IMR-90 (cell line): Measurements from ENCODE around the gene CMSS1. TPM values are rescaled to one million over a fixed set of nuclear protein-coding genes. Genes with fewer than 3 reads are reported as not detected.
A peak's percentile ranks its signal among the peaks of the same experiment; 100 is the strongest.

ENCODE experiments used
- ATAC-seq: fragments of 200-7000 bp; cut with Tn5 transposase; 2 replicates; pipeline ENCODE4 v1.9.1; 2020; ENCODE audit warnings: low read depth, mild to moderate bottlenecking, moderate library complexity
- BruUV-seq: library from RNA; stranded (reverse); fragments of 400-500 nt; replicated peaks from 2 replicates; lab custom pipeline; 2021; lab: Mats Ljungman, UMichigan
- CTCF ChIA-PET: fragments of 300-600 bp; formaldehyde crosslinking; extraction: SDS; loops from one replicate; lab custom pipeline; 2021; ENCODE audit warnings: antibody characterized with exemption; lab: Yijun Ruan, JAX
- POLR2A ChIA-PET: fragments of 300-600 bp; sonication (Branson Sonifier 250); formaldehyde crosslinking; loops from one replicate; lab custom pipeline; 2022; ENCODE audit warnings: antibody characterized with exemption; ENCODE audit not compliant: unreplicated experiment; lab: Charles Lee
- DNase-seq: peaks from one replicate; pipeline ENCODE4 v3.0.0; 2013
- H2AFZ ChIP-seq: replicated peaks from 2 replicates; pipeline ENCODE3; 2013; ENCODE audit warnings: low read length, mild to moderate bottlenecking; ENCODE audit not compliant: poor library complexity
- H2AK5ac ChIP-seq: 2 replicates; pipeline ENCODE4 v1.6.1; 2013; ENCODE audit warnings: low read depth, low read length, inconsistent platforms
- H2AK9ac ChIP-seq: replicated peaks from 2 replicates; pipeline ENCODE3; 2013; ENCODE audit warnings: mild to moderate bottlenecking, low read depth, low read length, moderate library complexity; ENCODE audit not compliant: poor library complexity
- H2BK120ac ChIP-seq: 2 replicates; pipeline ENCODE4 v1.6.1; 2013; ENCODE audit warnings: low read depth, low read length, inconsistent platforms
- H2BK15ac ChIP-seq: 3 replicates; pipeline ENCODE4 v1.6.1; 2013; ENCODE audit warnings: low read depth, low read length, inconsistent platforms
- H2BK20ac ChIP-seq: 2 replicates; pipeline ENCODE4 v1.6.1; 2013; ENCODE audit warnings: low read depth, mild to moderate bottlenecking, inconsistent platforms, low read length, moderate library complexity
- H2BK5ac ChIP-seq: 2 replicates; pipeline ENCODE4 v1.6.1; 2013; ENCODE audit warnings: mild to moderate bottlenecking, low read depth, low read length, inconsistent platforms; ENCODE audit not compliant: poor library complexity, severe bottlenecking
- H3K14ac ChIP-seq: replicated peaks from 2 replicates; pipeline ENCODE4 v1.6.1; 2013; ENCODE audit warnings: low read depth, low read length, inconsistent platforms
- H3K18ac ChIP-seq: 2 replicates; pipeline ENCODE4 v1.6.1; 2013; ENCODE audit warnings: low read depth, low read length, control low read depth
- H3K23ac ChIP-seq: 2 replicates; pipeline ENCODE4 v1.6.1; 2013; ENCODE audit warnings: low read depth, low read length, inconsistent platforms
- H3K27ac ChIP-seq: 2 replicates; pipeline ENCODE4 v1.5.1; 2013; ENCODE audit warnings: mild to moderate bottlenecking, control low read depth, low read length; ENCODE audit not compliant: insufficient read depth
- H3K27me3 ChIP-seq: 2 replicates; pipeline ENCODE4 v1.6.1; 2013; ENCODE audit warnings: low read length; ENCODE audit not compliant: control insufficient read depth, insufficient read depth
- H3K36me3 ChIP-seq: 2 replicates; pipeline ENCODE4 v1.6.1; 2013; ENCODE audit warnings: low read length, mixed read lengths; ENCODE audit not compliant: control insufficient read depth, insufficient read depth
- H3K4ac ChIP-seq: 2 replicates; pipeline ENCODE4 v1.6.1; 2013; ENCODE audit warnings: low read depth, low read length, inconsistent platforms
- H3K4me1 ChIP-seq: 2 replicates; pipeline ENCODE4 v1.6.1; 2013; ENCODE audit warnings: low read length, mixed read lengths; ENCODE audit not compliant: control insufficient read depth, insufficient read depth
- H3K4me2 ChIP-seq: 2 replicates; pipeline ENCODE4 v1.6.1; 2013; ENCODE audit warnings: low read depth, mild to moderate bottlenecking, control low read depth, low read length, moderate library complexity
- H3K4me3 ChIP-seq: 2 replicates; pipeline ENCODE4 v1.5.1; 2013; ENCODE audit warnings: low read depth, mild to moderate bottlenecking, control low read depth, low read length, moderate library complexity; ENCODE audit not compliant: insufficient read depth
- H3K56ac ChIP-seq: 2 replicates; pipeline ENCODE4 v1.6.1; 2013; ENCODE audit warnings: low read length, inconsistent platforms; ENCODE audit not compliant: insufficient read depth; ENCODE audit errors: extremely low read depth
- H3K79me1 ChIP-seq, 2 experiments: 2 replicates each; pipeline ENCODE4 v1.6.1; 2013; ENCODE audit warnings: low read length in 2 of 2, inconsistent platforms in 1 of 2, low read depth in 1 of 2
- H3K9ac ChIP-seq: 2 replicates; pipeline ENCODE4 v1.6.1; 2013; ENCODE audit warnings: low read depth, low read length, control low read depth
- H3K9me1 ChIP-seq: 2 replicates; pipeline ENCODE4 v1.6.1; 2013; ENCODE audit warnings: low read length, inconsistent platforms; ENCODE audit not compliant: insufficient read depth
- H3K9me3 ChIP-seq: 2 replicates; pipeline ENCODE4 v1.6.1; 2013; ENCODE audit warnings: low read length; ENCODE audit not compliant: control insufficient read depth, insufficient read depth
- H4K20me1 ChIP-seq: 2 replicates; pipeline ENCODE4 v1.6.1; 2013; ENCODE audit warnings: low read length, inconsistent platforms; ENCODE audit not compliant: insufficient read depth
- H4K5ac ChIP-seq: 2 replicates; pipeline ENCODE4 v1.6.1; 2013; ENCODE audit warnings: mild to moderate bottlenecking, low read depth, low read length, control low read depth
- H4K8ac ChIP-seq, 2 experiments: 2 replicates each; pipeline ENCODE4 v1.6.1; 2013; ENCODE audit warnings: low read depth in 2 of 2, low read length in 2 of 2, control low read depth in 1 of 2, inconsistent platforms in 1 of 2
- H4K91ac ChIP-seq: 2 replicates; pipeline ENCODE4 v1.6.1; 2013; ENCODE audit warnings: low read depth, low read length, inconsistent platforms; ENCODE audit not compliant: insufficient read depth
- CEBPB ChIP-seq: IDR thresholded peaks from 2 replicates; pipeline ENCODE4 v1.6.1; 2012; ENCODE audit warnings: low read depth, low read length, improper control_type of control experiment
- FOS ChIP-seq: fragments of 150-350 bp; IDR thresholded peaks from 2 replicates; pipeline ENCODE4 v1.6.1; 2016; ENCODE audit warnings: low read depth, low read length
- MAFK ChIP-seq: IDR thresholded peaks from 2 replicates; pipeline ENCODE4 v1.6.1; 2012; ENCODE audit warnings: low read depth, low read length, improper control_type of control experiment
- NFE2L2 ChIP-seq: fragments of 150-350 bp; IDR thresholded peaks from 2 replicates; pipeline ENCODE4 v1.6.1; 2016; ENCODE audit warnings: low read depth, mild to moderate bottlenecking, low read length
- RCOR1 ChIP-seq: IDR thresholded peaks from 2 replicates; pipeline ENCODE4 v1.6.1; 2012; ENCODE audit warnings: mild to moderate bottlenecking, low read length, improper control_type of control experiment; ENCODE audit not compliant: insufficient replicate concordance
- RFX5 ChIP-seq: IDR thresholded peaks from 2 replicates; pipeline ENCODE4 v1.8.0; 2012; ENCODE audit warnings: low read depth, mild to moderate bottlenecking, low read length, moderate library complexity
- SMC3 ChIP-seq: fragments of 150-350 bp; IDR thresholded peaks from 2 replicates; pipeline ENCODE4 v1.6.1; 2016; ENCODE audit warnings: low read depth, mild to moderate bottlenecking, antibody characterized with exemption, low read length, moderate library complexity
- WGBS, 2 experiments: methylation state at CpG; one replicate each; pipeline versions ENCODE4 v1.1.5 to v1.1.7; 2013; ENCODE audit warnings: missing lambda C conversion rate in 2 of 2; ENCODE audit not compliant: insufficient read length in 1 of 2; ENCODE audit errors: extremely low coverage in 2 of 2; 5-methylcytosine and 5-hydroxymethylcytosine counted together
- dilution Hi-C: fragments of 300-500 bp; cut with HindIII; formaldehyde crosslinking; loops from one replicate; pipeline ENCODE4 v1.14.3; 2018; ENCODE audit warnings: low sequenced_read_pairs; ENCODE audit not compliant: unreplicated experiment
- in situ Hi-C: fragments of 300-500 bp; cut with MboI; formaldehyde crosslinking; loops from 3 replicates; pipeline ENCODE4 v1.14.3; 2019; ENCODE audit warnings: low sequenced_read_pairs, inconsistent platforms, mixed read lengths
- intact Hi-C: fragments of 100-400 bp; cut with micrococcal nuclease; formaldehyde crosslinking; loops from 2 replicates; pipeline ENCODE4 v1.10.0; 2022
- polyA plus RNA-seq, 3 experiments: library from polyadenylated mRNA; depleted of rRNA; stranded (reverse); fragments of >200 nt; gene quantifications; 2 replicates each; pipeline ENCODE4 v1.2.3, GENCODE V29; 2012; ENCODE audit warnings: low replicate concordance in 1 of 3
- total RNA-seq: library from RNA; depleted of rRNA; stranded (reverse); fragments of >200 nt; gene quantifications from 2 replicates; pipeline ENCODE4 v1.2.3, GENCODE V29; 2012
- TF ChIP-seq, protein P1 (sequence below): conservative IDR thresholded peaks from 2 replicates; pipeline ENCODE4 v1.5.1; 2012; ENCODE audit warnings: mild to moderate bottlenecking, low read depth, low read length, improper control_type of control experiment
- TF ChIP-seq, protein P2 (sequence below): fragments of 150-350 bp; IDR thresholded peaks from 2 replicates; pipeline ENCODE4 v1.6.1; 2017; ENCODE audit warnings: mild to moderate bottlenecking, antibody characterized with exemption, low read length, low read depth

The CMSS1 gene
- total and polyA plus RNA-seq, 2 of the 4 experiments (the other 2 are of a cell fraction): 12.5 to 13.6 TPM

DNA sequence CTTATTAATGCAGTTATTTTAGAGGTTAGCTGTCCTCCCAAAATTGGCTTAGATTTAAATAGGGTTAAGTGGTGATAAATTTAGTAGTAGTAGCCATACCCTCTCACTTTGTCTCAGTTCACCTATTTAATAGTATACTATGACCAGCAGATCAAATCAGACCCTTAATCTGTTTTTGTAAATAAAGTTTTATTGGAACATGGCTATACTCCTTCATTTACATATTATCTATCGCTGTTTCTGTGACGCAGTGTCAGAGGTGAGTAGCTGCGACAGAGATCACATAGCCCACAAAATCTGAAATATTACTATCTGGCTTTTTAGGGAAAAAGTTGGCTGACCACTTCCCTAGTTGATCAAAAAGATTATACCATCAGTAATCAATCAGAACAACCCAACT, 183.4 kb downstream of the CMSS1 start:
- TF ChIP-seq RCOR1: no peak
- TF ChIP-seq, protein P1, sequence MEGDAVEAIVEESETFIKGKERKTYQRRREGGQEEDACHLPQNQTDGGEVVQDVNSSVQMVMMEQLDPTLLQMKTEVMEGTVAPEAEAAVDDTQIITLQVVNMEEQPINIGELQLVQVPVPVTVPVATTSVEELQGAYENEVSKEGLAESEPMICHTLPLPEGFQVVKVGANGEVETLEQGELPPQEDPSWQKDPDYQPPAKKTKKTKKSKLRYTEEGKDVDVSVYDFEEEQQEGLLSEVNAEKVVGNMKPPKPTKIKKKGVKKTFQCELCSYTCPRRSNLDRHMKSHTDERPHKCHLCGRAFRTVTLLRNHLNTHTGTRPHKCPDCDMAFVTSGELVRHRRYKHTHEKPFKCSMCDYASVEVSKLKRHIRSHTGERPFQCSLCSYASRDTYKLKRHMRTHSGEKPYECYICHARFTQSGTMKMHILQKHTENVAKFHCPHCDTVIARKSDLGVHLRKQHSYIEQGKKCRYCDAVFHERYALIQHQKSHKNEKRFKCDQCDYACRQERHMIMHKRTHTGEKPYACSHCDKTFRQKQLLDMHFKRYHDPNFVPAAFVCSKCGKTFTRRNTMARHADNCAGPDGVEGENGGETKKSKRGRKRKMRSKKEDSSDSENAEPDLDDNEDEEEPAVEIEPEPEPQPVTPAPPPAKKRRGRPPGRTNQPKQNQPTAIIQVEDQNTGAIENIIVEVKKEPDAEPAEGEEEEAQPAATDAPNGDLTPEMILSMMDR: no peak
- TF ChIP-seq CEBPB: no peak
- TF ChIP-seq FOS: no peak
- TF ChIP-seq RFX5: no peak
- TF ChIP-seq NFE2L2: no peak
- no peak for TF ChIP-seq MAFK
- TF ChIP-seq, protein P2, sequence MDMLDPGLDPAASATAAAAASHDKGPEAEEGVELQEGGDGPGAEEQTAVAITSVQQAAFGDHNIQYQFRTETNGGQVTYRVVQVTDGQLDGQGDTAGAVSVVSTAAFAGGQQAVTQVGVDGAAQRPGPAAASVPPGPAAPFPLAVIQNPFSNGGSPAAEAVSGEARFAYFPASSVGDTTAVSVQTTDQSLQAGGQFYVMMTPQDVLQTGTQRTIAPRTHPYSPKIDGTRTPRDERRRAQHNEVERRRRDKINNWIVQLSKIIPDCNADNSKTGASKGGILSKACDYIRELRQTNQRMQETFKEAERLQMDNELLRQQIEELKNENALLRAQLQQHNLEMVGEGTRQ: no peak
- no peak for TF ChIP-seq SMC3
- no peak overlapping the region for H4K8ac ChIP-seq
- no peak overlapping the region for H2AK9ac ChIP-seq
- BruUV-seq: no TSS peak
- H3K9me3 ChIP-seq: no peaks in the 10 kb centered on the region
- no peak overlapping the region for H3K4me3 ChIP-seq
- H2BK5ac ChIP-seq: no peak overlapping the region
- ATAC-seq (no peak), DNase-seq (no peak)
- CTCF ChIA-PET: no interaction called here
- H2AFZ ChIP-seq: no peak overlapping the region
- no peak overlapping the region for H3K18ac ChIP-seq
- H4K20me1 ChIP-seq: no peaks in the 10 kb centered on the region
- H3K79me1 ChIP-seq: peaks cover 7 to 10% of the 10 kb centered on the region in 2 experiments; a peak in 3 of 4 replicates
- WGBS, 2 experiments: no CpG with 5 or more reads among the region's 3 CpGs
- intact Hi-C loops (no loop called here), in situ Hi-C loops (no loop called here), dilution Hi-C loops (no loop called here)
- peaks cover 9% of the 10 kb centered on the region for H3K4me1 ChIP-seq
- H3K27me3 ChIP-seq: no peaks in the 10 kb centered on the region
- no peak overlapping the region for H3K9ac ChIP-seq
- no peak overlapping the region for H3K56ac ChIP-seq
- H3K23ac ChIP-seq: no peak overlapping the region
- H3K9me1 ChIP-seq: peaks cover 13% of the 10 kb centered on the region; the same call in 1 of the 2 replicates
- 0 out of 2 replicates have a peak overlapping the region, but pooled peaks have one; percentile 21 for H2BK120ac ChIP-seq
- H3K4ac ChIP-seq: no peak overlapping the region
- H3K27ac ChIP-seq: no peak overlapping the region
- no peak overlapping the region for H3K14ac ChIP-seq
- no peak overlapping the region for H3K4me2 ChIP-seq
- H4K91ac ChIP-seq: no peak overlapping the region
- no peak overlapping the region for H4K5ac ChIP-seq
- H2BK15ac ChIP-seq: no peak overlapping the region
- H2AK5ac ChIP-seq: no peak overlapping the region
- POLR2A ChIA-PET: no interaction called here
- no peaks in the 10 kb centered on the region for H3K36me3 ChIP-seq
- H2BK20ac ChIP-seq: no peak overlapping the region; the same call in 1 of the 2 replicates
